Left lung (tissue), 10 donors: ENCODE results near the gene SC5D. TPM values are rescaled to one million over a fixed set of nuclear protein-coding genes. Genes with fewer than 3 reads are reported as not detected.
A peak's percentile ranks its signal among the peaks of the same experiment; 100 is the strongest.

Experiments used
- ATAC-seq: fragments of 200-7000 bp; cut with Tn5 transposase; one replicate; pipeline ENCODE4 v1.9.1; 2020; ENCODE audit warnings: moderate library complexity
- DNase-seq, 4 donors: peaks; one replicate each; pipeline ENCODE4 v3.0.0-alpha.2; 2013 to 2020
- H3K27ac ChIP-seq, 2 donors: fragments of 200-600 bp; sonication (generic) in 1 of 2; one replicate each; pipeline versions ENCODE4 v1.5.0 to v1.8.0; 2020 to 2021
- H3K27me3 ChIP-seq, 2 donors: fragments of 200-600 bp; sonication (generic) in 1 of 2; one replicate each; pipeline versions ENCODE4 v1.5.0 to v1.8.0; 2020 to 2021
- H3K36me3 ChIP-seq, 2 donors: fragments of 200-600 bp; sonication (generic) in 1 of 2; one replicate each; pipeline versions ENCODE4 v1.5.0 to v1.8.0; 2020 to 2021
- H3K4me1 ChIP-seq, 2 donors: fragments of 200-600 bp; one replicate each; pipeline ENCODE4 v1.8.0; 2021
- H3K4me3 ChIP-seq, 2 donors: fragments of 200-600 bp; sonication (generic) in 1 of 2; one replicate each; pipeline versions ENCODE4 v1.5.0 to v1.8.0; 2020 to 2021; ENCODE audit warnings: mild to moderate bottlenecking in 1 of 2
- H3K9me3 ChIP-seq, 2 donors: fragments of 200-600 bp; sonication (generic) in 1 of 2; one replicate each; pipeline versions ENCODE4 v1.5.0 to v1.8.0; 2020 to 2021
- CTCF ChIP-seq, 2 donors: fragments of 200-600 bp; sonication (generic) in 1 of 2; IDR thresholded peaks; one replicate each; pipeline versions ENCODE4 v1.5.0 to v1.8.0; 2021; ENCODE audit warnings: antibody characterized with exemption in 2 of 2
- intact Hi-C, 2 donors: fragments of 100-400 bp; cut with DNase I; formaldehyde crosslinking; loops; one replicate each; pipeline versions ENCODE4 v1.11.2 to v1.14.2; 2022
- polyA plus RNA-seq, 6 donors: library from polyadenylated mRNA; unstranded; fragments of 120-200 nt; gene quantifications; one replicate each; pipeline ENCODE4 v1.2.1, GENCODE V29; 2013; ENCODE audit not compliant: insufficient read length in 6 of 6
- total RNA-seq, 2 donors: library from RNA; stranded (reverse); fragmentation: NEBNext Ultra II Directional; extraction: Animal tissue kit (Norgen Biotek cat#: 25700); gene quantifications; one replicate each; pipeline ENCODE4 v1.2.1, GENCODE V29; 2021
- donor health status: DM: no; HTN: yes; CAD: no.
- donor health status: DM: no; HTN: no; CAD: no.

Gene SC5D
- total and polyA plus RNA-seq, 8 donors: 41.8 to 79.1 (median 46.9) TPM

- Histone ChIP-seq H3K36me3 (no peaks in the 10 kb centered on the region), H3K4me3 (no peak overlapping the region), H3K9me3 (no peaks in the 10 kb centered on the region), H3K4me1 (no peaks in the 10 kb centered on the region), H3K27me3 (no peaks in the 10 kb centered on the region), H3K27ac (no peak overlapping the region)
- TF ChIP-seq CTCF (IDR thresholded peaks at IDR 0.05): no peak
- DNase-seq (peak in 2 of 4 donors; percentile 46 to 54), ATAC-seq (peak; percentile 10)
- intact Hi-C loops: no loop called here
Observed at GRCh38 chr11:121351083-121351630, 58.6 kb downstream of the SC5D start.

GRCh38 chr11:121352251-121352891, 59.8 kb downstream of the SC5D start:
- Histone ChIP-seq H3K4me3 (no peak overlapping the region), H3K36me3 (no peaks in the 10 kb centered on the region), H3K27ac (no peak overlapping the region), H3K9me3 (no peaks in the 10 kb centered on the region), H3K4me1 (no peaks in the 10 kb centered on the region), H3K27me3 (no peaks in the 10 kb centered on the region)
- intact Hi-C loops: no loop called here
- no peak for TF ChIP-seq CTCF (IDR thresholded peaks at IDR 0.05)
- no peak for DNase-seq
- no peak for ATAC-seq

- no peaks in the 10 kb centered on the region for H3K36me3 ChIP-seq
- H3K4me1 ChIP-seq: peaks cover 0 to 15% of the 10 kb centered on the region in 2 donors
- H3K9me3 ChIP-seq: no peaks in the 10 kb centered on the region
- intact Hi-C loops: no loop called here
- H3K27me3 ChIP-seq: no peaks in the 10 kb centered on the region
- no peak for DNase-seq
- no peak for ATAC-seq
- no peak overlapping the region for H3K27ac ChIP-seq
- no peak overlapping the region for H3K4me3 ChIP-seq
- TF ChIP-seq CTCF (IDR thresholded peaks at IDR 0.05): no peak
Observed at GRCh38 chr11:121354192-121354591, 61.6 kb downstream of the SC5D start.

- ATAC-seq (no peak), DNase-seq (no peak)
- Histone ChIP-seq H3K4me1 (peaks cover 0 to 15% of the 10 kb centered on the region in 2 donors), H3K27ac (no peak overlapping the region), H3K36me3 (no peaks in the 10 kb centered on the region), H3K27me3 (no peaks in the 10 kb centered on the region), H3K9me3 (no peaks in the 10 kb centered on the region), H3K4me3 (no peak overlapping the region)
- TF ChIP-seq CTCF (IDR thresholded peaks at IDR 0.05): no peak
- intact Hi-C loops: no loop called here
Observed at GRCh38 chr11:121356357-121356756, 63.8 kb downstream of the SC5D start.

Other genes starting within 250 kb of the SC5D start
- under 1 TPM; 0.58 to 0.87 TPM for gene TECTA, start 191.5 kb upstream of the SC5D start, total RNA-seq
- 1 to 10 TPM; 2.0 to 2.6 (median 2.4) TPM for gene TECTA, start 191.5 kb upstream of the SC5D start, polyA plus RNA-seq
- 100 to 1,000 TPM in 1 of 2 donors, 10 to 100 TPM in 1; 44.9 to 114 TPM for gene SORL1, start 159.5 kb downstream of the SC5D start, total RNA-seq
- gene SORL1, start 159.5 kb downstream of the SC5D start, polyA plus RNA-seq: 10 to 100 TPM; 29.8 to 36.5 (median 32.0) TPM